ENCODE measurements around the gene WWOX. TPM values are rescaled to one million over a fixed set of nuclear protein-coding genes. Genes with fewer than 3 reads are reported as not detected.

WWOX gene
- total RNA-seq, 5 donors from 2014 or later (not counting 1 experiment from before 2014, with no cell fraction given), result 21.2 to 26.0 (median 22.6) TPM

- 94% methylated on average over 5 of the region's 11 CpGs for WGBS (ENCODE audit: insufficient coverage)
- peaks cover 0 to 5% (median 0%) of the 10 kb centered on the region in 3 donors for H3K4me1 Mint-ChIP-seq
- H3K4me1 ChIP-seq (ENCODE audit: control insufficient read depth in 1 of 2, extremely low read depth in 1 of 2, insufficient read depth in 2 of 2, low read length in 2 of 2), result no peaks in the 10 kb centered on the region
- no peaks in the 10 kb centered on the region for H3K36me3 Mint-ChIP-seq
- H3K9me3 Mint-ChIP-seq, result no peaks in the 10 kb centered on the region
- H3K9me3 ChIP-seq, result no peaks in the 10 kb centered on the region
- no peaks in the 10 kb centered on the region for H3K27me3 Mint-ChIP-seq
- ChIA-PET POLR2A (no interaction called here), CTCF (interaction anchor here in 1 of 2 donors (0.7 kb wide), 1 partner anchor 204 kb away, joined by 4 read pairs; no protein-coding TSS in a partner anchor)
- no peak overlapping the region for H3K4me3 ChIP-seq (ENCODE audit: control insufficient read depth in 1 of 2, extremely low read depth in 1 of 2, low read length in 1 of 2)
- no peak for ATAC-seq (replicated peaks in 1 of 4)
- no peak overlapping the region for H3K27ac Mint-ChIP-seq
- H3K27me3 ChIP-seq (replicated peaks in 1 of 2; ENCODE audit: control insufficient read depth in 2 of 2, extremely low read depth in 1 of 2, insufficient read depth in 2 of 2, low read length in 1 of 2), result no peaks in the 10 kb centered on the region
- no peak overlapping the region for H3K4me3 Mint-ChIP-seq
- no peak for DNase-seq
- H3K27ac ChIP-seq (ENCODE audit: low read length), result no peak overlapping the region
- no peaks in the 10 kb centered on the region for H3K36me3 ChIP-seq (ENCODE audit: control insufficient read depth in 2 of 2, extremely low read depth in 1 of 2, insufficient read depth in 1 of 2, low read length in 1 of 2)
Observed at GRCh38 chr16:78998879-78999278, 899.4 kb downstream of the WWOX start.

- no peak for DNase-seq
- H3K27ac ChIP-seq (ENCODE audit: low read length), result no peak overlapping the region
- no peak overlapping the region for H3K4me3 ChIP-seq (ENCODE audit: control insufficient read depth in 1 of 2, extremely low read depth in 1 of 2, low read length in 1 of 2)
- H3K36me3 ChIP-seq (ENCODE audit: control insufficient read depth in 2 of 2, extremely low read depth in 1 of 2, insufficient read depth in 1 of 2, low read length in 1 of 2), result no peaks in the 10 kb centered on the region
- 83% methylated on average over 6 of the region's 10 CpGs for WGBS (ENCODE audit: insufficient coverage)
- CTCF ChIA-PET, result interaction anchor here in 1 of 2 donors (0.7 kb wide), 1 partner anchor 1301 kb away, joined by 5 read pairs; no protein-coding TSS in a partner anchor
- no peaks in the 10 kb centered on the region for H3K4me1 ChIP-seq (ENCODE audit: control insufficient read depth in 1 of 2, extremely low read depth in 1 of 2, insufficient read depth in 2 of 2, low read length in 2 of 2)
- Mint-ChIP-seq H3K27me3 (no peaks in the 10 kb centered on the region), H3K27ac (no peak overlapping the region), H3K4me3 (no peak overlapping the region), H3K9me3 (no peaks in the 10 kb centered on the region), H3K4me1 (no peaks in the 10 kb centered on the region), H3K36me3 (no peaks in the 10 kb centered on the region)
- no peaks in the 10 kb centered on the region for H3K9me3 ChIP-seq
- no peak for ATAC-seq (replicated peaks in 1 of 4)
- POLR2A ChIA-PET, result no interaction called here
- no peaks in the 10 kb centered on the region for H3K27me3 ChIP-seq (replicated peaks in 1 of 2; ENCODE audit: control insufficient read depth in 2 of 2, extremely low read depth in 1 of 2, insufficient read depth in 2 of 2, low read length in 1 of 2)
Observed at GRCh38 chr16:79001156-79001967, 901.9 kb downstream of the WWOX start.

DNA sequence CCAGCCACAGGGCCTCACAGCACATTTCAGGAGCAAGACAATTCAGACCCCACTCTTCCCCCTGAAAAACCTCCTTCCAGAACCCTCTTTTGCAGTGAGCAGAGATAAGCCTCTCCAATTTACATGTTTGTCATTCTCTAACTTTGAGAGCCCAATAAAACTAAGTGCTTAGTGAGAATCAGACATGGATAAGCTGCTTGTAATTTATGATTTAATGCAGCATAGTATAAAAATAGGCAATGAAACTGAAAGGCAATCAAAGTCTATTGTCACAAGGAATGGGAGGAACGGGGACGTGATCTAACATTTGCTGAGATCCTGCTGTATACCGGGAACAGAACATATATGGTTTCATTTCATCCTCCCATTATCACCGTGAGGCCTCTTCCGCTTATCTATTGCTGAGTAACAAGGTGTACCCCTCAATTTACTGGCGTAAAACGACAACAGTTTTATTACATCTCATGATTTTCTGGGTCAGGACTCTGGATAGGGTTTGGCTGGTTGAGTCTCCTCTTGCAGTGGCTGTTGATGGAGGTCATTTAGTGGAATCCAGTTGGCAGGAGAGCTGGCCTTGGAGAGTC, 903.7 kb downstream of the WWOX start:
- Histone ChIP-seq H3K27me3 (replicated peaks in 1 of 2; ENCODE audit: control insufficient read depth in 2 of 2, extremely low read depth in 1 of 2, insufficient read depth in 2 of 2, low read length in 1 of 2) (no peaks in the 10 kb centered on the region), H3K36me3 (ENCODE audit: control insufficient read depth in 2 of 2, extremely low read depth in 1 of 2, insufficient read depth in 1 of 2, low read length in 1 of 2) (no peaks in the 10 kb centered on the region), H3K9me3 (no peaks in the 10 kb centered on the region), H3K4me3 (ENCODE audit: control insufficient read depth in 1 of 2, extremely low read depth in 1 of 2, low read length in 1 of 2) (no peak overlapping the region), H3K4me1 (ENCODE audit: control insufficient read depth in 1 of 2, extremely low read depth in 1 of 2, insufficient read depth in 2 of 2, low read length in 2 of 2) (no peaks in the 10 kb centered on the region), H3K27ac (ENCODE audit: low read length) (no peak overlapping the region)
- no peaks in the 10 kb centered on the region for H3K9me3 Mint-ChIP-seq
- no peaks in the 10 kb centered on the region for H3K27me3 Mint-ChIP-seq
- ATAC-seq (replicated peaks in 1 of 4) (no peak), DNase-seq (no peak)
- no peaks in the 10 kb centered on the region for H3K36me3 Mint-ChIP-seq
- POLR2A ChIA-PET, result no interaction called here
- CTCF ChIA-PET, result interaction anchor here in 1 of 2 donors (0.5 kb wide), 1 partner anchor 531 kb away, joined by 3 read pairs; no protein-coding TSS in a partner anchor
- no peak overlapping the region for H3K4me3 Mint-ChIP-seq
- H3K27ac Mint-ChIP-seq, result no peak overlapping the region
- H3K4me1 Mint-ChIP-seq, result peaks cover 0 to 4% (median 2%) of the 10 kb centered on the region in 3 donors
- WGBS (ENCODE audit: insufficient coverage), result no CpG with 5 or more reads among the region's 7 CpGs

DNA sequence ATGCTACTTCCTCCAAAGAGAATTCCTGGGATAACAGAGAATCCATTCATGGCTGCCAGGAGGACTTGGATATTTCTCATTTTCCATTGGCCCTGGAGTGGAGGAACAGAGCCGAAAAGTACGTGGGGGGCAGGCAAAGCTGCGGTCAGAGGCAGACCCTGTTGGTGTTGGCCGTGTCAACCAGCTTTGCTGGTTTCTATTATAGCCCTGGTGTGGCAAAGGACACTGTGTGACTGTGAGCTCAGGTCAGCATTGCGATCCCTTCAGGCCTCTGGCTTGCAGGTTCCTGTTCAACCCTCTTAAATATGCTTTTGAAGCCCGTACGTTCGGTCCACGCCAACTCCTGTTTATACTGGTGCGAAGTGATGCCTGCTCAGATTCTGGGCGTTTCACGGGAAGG, 904.9 kb downstream of the WWOX start:
- no peaks in the 10 kb centered on the region for H3K36me3 Mint-ChIP-seq
- H3K27me3 ChIP-seq (replicated peaks in 1 of 2; ENCODE audit: control insufficient read depth in 2 of 2, extremely low read depth in 1 of 2, insufficient read depth in 2 of 2, low read length in 1 of 2), result no peaks in the 10 kb centered on the region
- no peak overlapping the region for H3K27ac Mint-ChIP-seq
- ATAC-seq (replicated peaks in 1 of 4) (no peak), DNase-seq (no peak)
- H3K4me3 ChIP-seq (ENCODE audit: control insufficient read depth in 1 of 2, extremely low read depth in 1 of 2, low read length in 1 of 2), result no peak overlapping the region
- no peaks in the 10 kb centered on the region for H3K27me3 Mint-ChIP-seq
- ChIA-PET CTCF (no interaction called here), POLR2A (no interaction called here)
- no peaks in the 10 kb centered on the region for H3K9me3 Mint-ChIP-seq
- no peaks in the 10 kb centered on the region for H3K36me3 ChIP-seq (ENCODE audit: control insufficient read depth in 2 of 2, extremely low read depth in 1 of 2, insufficient read depth in 1 of 2, low read length in 1 of 2)
- no peak overlapping the region for H3K4me3 Mint-ChIP-seq
- no peaks in the 10 kb centered on the region for H3K9me3 ChIP-seq
- 92% methylated on average over 5 of the region's 12 CpGs for WGBS (ENCODE audit: insufficient coverage)
- H3K4me1 Mint-ChIP-seq, result peaks cover 0 to 4% (median 2%) of the 10 kb centered on the region in 3 donors
- no peaks in the 10 kb centered on the region for H3K4me1 ChIP-seq (ENCODE audit: control insufficient read depth in 1 of 2, extremely low read depth in 1 of 2, insufficient read depth in 2 of 2, low read length in 2 of 2)
- H3K27ac ChIP-seq (ENCODE audit: low read length), result no peak overlapping the region

DNA sequence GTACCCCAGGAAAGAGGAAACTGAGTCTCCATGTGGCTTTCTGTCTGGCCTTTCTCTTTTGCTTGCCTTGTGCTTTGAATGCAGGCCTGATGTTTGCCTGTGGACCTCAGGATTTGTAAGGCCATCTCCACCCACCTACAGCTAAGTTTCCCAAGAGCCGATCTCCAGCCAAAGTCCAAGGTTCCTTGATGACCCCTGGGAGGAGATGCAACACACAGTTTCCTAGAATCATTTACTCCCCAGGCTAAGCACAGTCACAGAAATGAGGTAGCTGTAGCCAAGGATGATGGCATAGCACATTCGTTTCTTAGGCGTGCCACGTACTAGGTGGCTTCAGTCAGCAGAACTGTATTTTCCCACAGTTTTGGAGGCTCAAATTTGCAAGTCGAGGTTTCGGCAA, 905.6 kb downstream of the WWOX start:
- Histone ChIP-seq H3K4me1 (ENCODE audit: control insufficient read depth in 1 of 2, extremely low read depth in 1 of 2, insufficient read depth in 2 of 2, low read length in 2 of 2) (no peaks in the 10 kb centered on the region), H3K4me3 (ENCODE audit: control insufficient read depth in 1 of 2, extremely low read depth in 1 of 2, low read length in 1 of 2) (no peak overlapping the region), H3K9me3 (no peaks in the 10 kb centered on the region), H3K27ac (ENCODE audit: low read length) (no peak overlapping the region), H3K27me3 (replicated peaks in 1 of 2; ENCODE audit: control insufficient read depth in 2 of 2, extremely low read depth in 1 of 2, insufficient read depth in 2 of 2, low read length in 1 of 2) (no peaks in the 10 kb centered on the region), H3K36me3 (ENCODE audit: control insufficient read depth in 2 of 2, extremely low read depth in 1 of 2, insufficient read depth in 1 of 2, low read length in 1 of 2) (no peaks in the 10 kb centered on the region)
- H3K4me1 Mint-ChIP-seq, result peaks cover 0 to 4% (median 2%) of the 10 kb centered on the region in 3 donors
- H3K27ac Mint-ChIP-seq, result no peak overlapping the region
- 100% methylated on average over 5 of the region's 6 CpGs for WGBS (ENCODE audit: insufficient coverage)
- no peaks in the 10 kb centered on the region for H3K36me3 Mint-ChIP-seq
- ChIA-PET POLR2A (no interaction called here), CTCF (no interaction called here)
- ATAC-seq (replicated peaks in 1 of 4) (no peak), DNase-seq (no peak)
- H3K9me3 Mint-ChIP-seq, result no peaks in the 10 kb centered on the region
- H3K4me3 Mint-ChIP-seq, result no peak overlapping the region
- no peaks in the 10 kb centered on the region for H3K27me3 Mint-ChIP-seq

DNA sequence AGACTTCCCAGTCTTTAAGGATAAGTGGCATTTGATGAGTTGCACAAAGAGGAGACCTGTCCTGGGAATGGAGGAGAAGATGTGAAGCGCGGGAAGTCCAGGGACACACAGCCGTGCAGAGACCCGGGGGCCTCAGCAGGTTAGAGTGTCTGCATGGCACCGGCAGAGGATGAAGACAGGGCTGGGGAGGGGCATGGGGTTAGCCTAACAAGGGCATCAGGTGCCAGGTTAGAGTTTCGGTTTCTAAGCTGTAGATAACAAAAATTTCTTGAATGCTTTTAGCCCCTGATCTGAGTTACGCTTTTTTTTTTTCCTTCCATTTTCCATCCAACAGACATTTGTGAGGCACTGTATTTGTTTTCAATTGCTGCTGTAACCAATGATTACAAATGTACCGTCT, 906.8 kb downstream of the WWOX start:
- ChIA-PET POLR2A (no interaction called here), CTCF (interaction anchor here in 1 of 2 donors (0.7 kb wide), 1 partner anchor 313 kb away, joined by 3 read pairs; no protein-coding TSS in a partner anchor)
- H3K9me3 Mint-ChIP-seq, result no peaks in the 10 kb centered on the region
- Histone ChIP-seq H3K36me3 (ENCODE audit: control insufficient read depth in 2 of 2, extremely low read depth in 1 of 2, insufficient read depth in 1 of 2, low read length in 1 of 2) (no peaks in the 10 kb centered on the region), H3K9me3 (no peaks in the 10 kb centered on the region), H3K4me1 (ENCODE audit: control insufficient read depth in 1 of 2, extremely low read depth in 1 of 2, insufficient read depth in 2 of 2, low read length in 2 of 2) (no peaks in the 10 kb centered on the region), H3K27ac (ENCODE audit: low read length) (no peak overlapping the region), H3K27me3 (replicated peaks in 1 of 2; ENCODE audit: control insufficient read depth in 2 of 2, extremely low read depth in 1 of 2, insufficient read depth in 2 of 2, low read length in 1 of 2) (no peaks in the 10 kb centered on the region), H3K4me3 (ENCODE audit: control insufficient read depth in 1 of 2, extremely low read depth in 1 of 2, low read length in 1 of 2) (no peak overlapping the region)
- no peak for DNase-seq
- ATAC-seq (replicated peaks in 1 of 4), result no peak
- 70% methylated on average over 5 of the region's 8 CpGs for WGBS (ENCODE audit: insufficient coverage)
- H3K4me1 Mint-ChIP-seq, result peaks cover 0 to 4% (median 2%) of the 10 kb centered on the region in 3 donors
- H3K27ac Mint-ChIP-seq, result no peak overlapping the region
- H3K36me3 Mint-ChIP-seq, result no peaks in the 10 kb centered on the region
- H3K4me3 Mint-ChIP-seq, result no peak overlapping the region
- no peaks in the 10 kb centered on the region for H3K27me3 Mint-ChIP-seq
